OCI-LY7 (cell line): ENCODE measurements around the gene VPS45. TPM values are rescaled to one million over a fixed set of nuclear protein-coding genes. Genes with fewer than 3 reads are reported as not detected.
A peak's percentile ranks its signal among the peaks of the same experiment; 100 is the strongest.

Source experiments
- BruUV-seq: library from RNA; stranded (reverse); fragments of 400-500 nt; replicated peaks from 2 replicates; lab custom pipeline; 2021; lab: Mats Ljungman, UMichigan
- CTCF ChIA-PET: fragments of 300-600 bp; sonication (Branson Sonifier 250); formaldehyde crosslinking; loops from one replicate; lab custom pipeline; 2022; ENCODE audit warnings: antibody characterized with exemption; ENCODE audit not compliant: unreplicated experiment; lab: Charles Lee
- POLR2A ChIA-PET: fragments of 300-600 bp; sonication (Branson Sonifier 250); formaldehyde crosslinking; loops from one replicate; lab custom pipeline; 2022; ENCODE audit warnings: antibody characterized with exemption; lab: Charles Lee
- DNase-seq: peaks from one replicate; pipeline ENCODE4 v3.0.0-alpha.2; 2015; ENCODE audit warnings: low spot score
- H2AFZ ChIP-seq: fragments of 200-600 bp; sonication (generic), shearing (Covaris generic); 2 replicates; pipeline ENCODE4 v1.6.1; 2014; ENCODE audit warnings: mild to moderate bottlenecking, antibody characterized with exemption, low read length, moderate library complexity
- H3K27ac ChIP-seq: fragments of 200-600 bp; sonication (generic); 2 replicates; pipeline ENCODE4 v1.5.1; 2014; ENCODE audit warnings: mixed run types, low read depth, mild to moderate bottlenecking, moderate library complexity, low read length, inconsistent platforms; ENCODE audit not compliant: poor library complexity, severe bottlenecking
- H3K36me3 ChIP-seq: fragments of 200-600 bp; sonication (generic); 2 replicates; pipeline ENCODE4 v1.6.1; 2014; ENCODE audit warnings: mild to moderate bottlenecking, antibody characterized with exemption, low read length, moderate library complexity, mixed read lengths; ENCODE audit not compliant: insufficient read depth
- H3K4me1 ChIP-seq: fragments of 200-600 bp; sonication (generic); 2 replicates; pipeline ENCODE4 v1.5.1; 2014; ENCODE audit warnings: mild to moderate bottlenecking, low read length; ENCODE audit not compliant: insufficient read depth, poor library complexity, severe bottlenecking
- H3K4me2 ChIP-seq: fragments of 200-600 bp; sonication (generic); 2 replicates; pipeline ENCODE4 v1.6.1; 2014; ENCODE audit warnings: mild to moderate bottlenecking, low read length
- H3K4me3 ChIP-seq: fragments of 200-600 bp; sonication (generic); 2 replicates; pipeline ENCODE4 v1.5.1; 2014; ENCODE audit warnings: mild to moderate bottlenecking, low read depth, low read length; ENCODE audit not compliant: poor library complexity, severe bottlenecking
- H3K79me2 ChIP-seq: fragments of 200-600 bp; sonication (generic); 2 replicates; pipeline ENCODE4 v1.6.1; 2016; ENCODE audit warnings: low read depth, mild to moderate bottlenecking, low read length, moderate library complexity, mixed read lengths; ENCODE audit not compliant: insufficient read depth
- H3K9me2 ChIP-seq: fragments of 200-600 bp; sonication (generic); 2 replicates; pipeline ENCODE4 v1.6.1; 2016; ENCODE audit warnings: mild to moderate bottlenecking, low read length, mixed read lengths; ENCODE audit not compliant: insufficient read depth
- H3K9me3 ChIP-seq: fragments of 200-600 bp; sonication (generic); 2 replicates; pipeline ENCODE4 v1.6.1; 2014; ENCODE audit warnings: mild to moderate bottlenecking, mixed run types, low read length, mixed read lengths
- H4K20me1 ChIP-seq: fragments of 200-600 bp; sonication (generic); 2 replicates; pipeline ENCODE4 v1.6.1; 2014; ENCODE audit warnings: mild to moderate bottlenecking, antibody characterized with exemption, low read length, moderate library complexity, mixed read lengths; ENCODE audit not compliant: insufficient read depth
- EZH2phosphoT487 ChIP-seq: fragments of 200-600 bp; sonication (generic); IDR thresholded peaks from 2 replicates; pipeline ENCODE4 v1.6.1; 2018; ENCODE audit warnings: low read depth, borderline replicate concordance, mild to moderate bottlenecking, mixed run types, antibody characterized with exemption, low read length, moderate library complexity, mixed read lengths
- intact Hi-C: fragments of 100-400 bp; cut with micrococcal nuclease; formaldehyde crosslinking; loops from one replicate; pipeline ENCODE4 v1.10.0; 2022; ENCODE audit not compliant: unreplicated experiment
- total RNA-seq, 2 experiments: library from RNA; depleted of rRNA in 1 of 2; stranded (reverse); fragments of >200 nt in 1 of 2; shearing (Covaris generic) in 1 of 2; gene quantifications; 2 replicates each; pipeline ENCODE4 v1.2.3, GENCODE V29; 2014 to 2022
- TF ChIP-seq, protein P1 (sequence below): fragments of 200-600 bp; sonication (generic); conservative IDR thresholded peaks from 2 replicates; pipeline ENCODE4 v1.5.1; 2014; ENCODE audit warnings: mild to moderate bottlenecking, antibody characterized with exemption, low read length, moderate library complexity, mixed read lengths

VPS45 gene
- total RNA-seq, 2 experiments from 2014 or later, result 40.2 to 54.4 TPM

DNA sequence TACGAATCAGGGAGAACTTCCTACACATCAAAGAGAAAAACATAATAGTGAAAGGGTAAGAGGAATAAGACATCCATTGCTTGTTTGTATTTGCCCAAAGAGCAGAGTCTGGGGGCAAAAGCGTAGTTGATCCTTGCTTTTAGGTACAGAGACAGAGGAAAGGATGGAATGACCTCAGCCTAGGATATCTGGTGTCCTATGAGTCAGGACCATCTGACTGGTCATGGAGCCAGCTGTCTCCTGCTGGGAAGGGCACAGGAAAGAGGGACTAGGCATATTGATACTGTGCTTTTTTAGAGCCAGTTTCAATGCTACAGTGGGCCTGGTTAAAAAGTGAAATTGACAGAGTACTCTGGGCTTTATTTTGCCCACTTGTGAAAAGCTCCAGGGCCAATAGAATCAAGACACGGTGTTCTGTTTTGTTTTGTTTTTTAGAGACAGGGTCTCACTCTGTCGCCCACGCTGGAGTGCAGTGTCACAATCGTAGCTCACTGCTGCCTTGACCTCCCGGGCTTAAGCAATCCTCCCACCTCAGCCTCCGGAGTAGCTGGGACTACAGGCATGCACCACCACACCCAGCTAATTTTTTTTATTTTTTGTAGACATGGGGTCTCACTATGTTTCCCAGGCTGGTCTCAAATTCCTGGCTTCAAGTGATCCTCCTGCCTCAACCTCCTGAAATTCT, 85.3 kb downstream of the VPS45 start:
- Histone ChIP-seq H2AFZ (no peak overlapping the region), H3K4me2 (peak overlapping the region; percentile 85; the same call in 1 of the 2 replicates), H3K9me3 (no peaks in the 10 kb centered on the region), H3K4me1 (peaks cover 61% of the 10 kb centered on the region), H3K4me3 (peak overlapping the region; percentile 10), H3K36me3 (peaks cover 75% of the 10 kb centered on the region), H4K20me1 (no peaks in the 10 kb centered on the region), H3K79me2 (peaks cover 46% of the 10 kb centered on the region; the same call in 1 of the 2 replicates), H3K9me2 (no peaks in the 10 kb centered on the region), H3K27ac (peak overlapping the region; percentile 90)
- intact Hi-C loops, result no loop called here
- ChIA-PET POLR2A (interaction anchor here (1.3 to 1.5 kb wide), 2 partner anchors 12 to 265 kb away, joined by 4 to 5 read pairs; a partner anchor contains a TSS), CTCF (no interaction called here)
- no peak for DNase-seq
- TF ChIP-seq, protein P1, sequence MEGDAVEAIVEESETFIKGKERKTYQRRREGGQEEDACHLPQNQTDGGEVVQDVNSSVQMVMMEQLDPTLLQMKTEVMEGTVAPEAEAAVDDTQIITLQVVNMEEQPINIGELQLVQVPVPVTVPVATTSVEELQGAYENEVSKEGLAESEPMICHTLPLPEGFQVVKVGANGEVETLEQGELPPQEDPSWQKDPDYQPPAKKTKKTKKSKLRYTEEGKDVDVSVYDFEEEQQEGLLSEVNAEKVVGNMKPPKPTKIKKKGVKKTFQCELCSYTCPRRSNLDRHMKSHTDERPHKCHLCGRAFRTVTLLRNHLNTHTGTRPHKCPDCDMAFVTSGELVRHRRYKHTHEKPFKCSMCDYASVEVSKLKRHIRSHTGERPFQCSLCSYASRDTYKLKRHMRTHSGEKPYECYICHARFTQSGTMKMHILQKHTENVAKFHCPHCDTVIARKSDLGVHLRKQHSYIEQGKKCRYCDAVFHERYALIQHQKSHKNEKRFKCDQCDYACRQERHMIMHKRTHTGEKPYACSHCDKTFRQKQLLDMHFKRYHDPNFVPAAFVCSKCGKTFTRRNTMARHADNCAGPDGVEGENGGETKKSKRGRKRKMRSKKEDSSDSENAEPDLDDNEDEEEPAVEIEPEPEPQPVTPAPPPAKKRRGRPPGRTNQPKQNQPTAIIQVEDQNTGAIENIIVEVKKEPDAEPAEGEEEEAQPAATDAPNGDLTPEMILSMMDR, result no peak
- TF ChIP-seq EZH2phosphoT487, result no peak
- no TSS peak for BruUV-seq

GRCh38 chr1:150154143-150154542, 86.6 kb downstream of the VPS45 start:
- DNase-seq, result no peak
- ChIA-PET POLR2A (no interaction called here), CTCF (no interaction called here)
- BruUV-seq, result no TSS peak
- H3K4me2 ChIP-seq, result peak overlapping the region; percentile 11; the same call in 1 of the 2 replicates
- no peaks in the 10 kb centered on the region for H4K20me1 ChIP-seq
- no peaks in the 10 kb centered on the region for H3K9me2 ChIP-seq
- no peaks in the 10 kb centered on the region for H3K9me3 ChIP-seq
- H3K79me2 ChIP-seq, result peaks cover 43% of the 10 kb centered on the region; the same call in 1 of the 2 replicates
- H3K4me1 ChIP-seq, result peaks cover 61% of the 10 kb centered on the region
- peak overlapping the region; percentile 19 for H3K27ac ChIP-seq
- peaks cover 87% of the 10 kb centered on the region for H3K36me3 ChIP-seq
- TF ChIP-seq, protein P1, result no peak
- TF ChIP-seq EZH2phosphoT487, result no peak
- no peak overlapping the region for H2AFZ ChIP-seq
- intact Hi-C loops, result no loop called here
- no peak overlapping the region for H3K4me3 ChIP-seq
